ENCODE results near the gene ZP1. TPM values are rescaled to one million over a fixed set of nuclear protein-coding genes. Genes with fewer than 3 reads are reported as not detected.
A peak's percentile ranks its signal among the peaks of the same experiment; 100 is the strongest.

The ZP1 gene
- polyA plus RNA-seq, 1 experiment, result 0.36 TPM

- Histone ChIP-seq H3K36me3 (ENCODE audit: control insufficient read depth, insufficient read depth, low read length) (peaks cover 36% of the 10 kb centered on the region), H3K27me3 (ENCODE audit: control insufficient read depth, insufficient read depth, low read length) (no peaks in the 10 kb centered on the region), H3K4me3 (ENCODE audit: low read depth, low read length) (no peak overlapping the region)
- TF ChIP-seq, protein P1, sequence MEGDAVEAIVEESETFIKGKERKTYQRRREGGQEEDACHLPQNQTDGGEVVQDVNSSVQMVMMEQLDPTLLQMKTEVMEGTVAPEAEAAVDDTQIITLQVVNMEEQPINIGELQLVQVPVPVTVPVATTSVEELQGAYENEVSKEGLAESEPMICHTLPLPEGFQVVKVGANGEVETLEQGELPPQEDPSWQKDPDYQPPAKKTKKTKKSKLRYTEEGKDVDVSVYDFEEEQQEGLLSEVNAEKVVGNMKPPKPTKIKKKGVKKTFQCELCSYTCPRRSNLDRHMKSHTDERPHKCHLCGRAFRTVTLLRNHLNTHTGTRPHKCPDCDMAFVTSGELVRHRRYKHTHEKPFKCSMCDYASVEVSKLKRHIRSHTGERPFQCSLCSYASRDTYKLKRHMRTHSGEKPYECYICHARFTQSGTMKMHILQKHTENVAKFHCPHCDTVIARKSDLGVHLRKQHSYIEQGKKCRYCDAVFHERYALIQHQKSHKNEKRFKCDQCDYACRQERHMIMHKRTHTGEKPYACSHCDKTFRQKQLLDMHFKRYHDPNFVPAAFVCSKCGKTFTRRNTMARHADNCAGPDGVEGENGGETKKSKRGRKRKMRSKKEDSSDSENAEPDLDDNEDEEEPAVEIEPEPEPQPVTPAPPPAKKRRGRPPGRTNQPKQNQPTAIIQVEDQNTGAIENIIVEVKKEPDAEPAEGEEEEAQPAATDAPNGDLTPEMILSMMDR (IDR thresholded peaks at IDR 0.05; ENCODE audit: insufficient read depth, low read depth, low read length), result no peak
- CTCF ChIA-PET, result interaction anchor here (1.6 to 28.4 kb wide), 4 partner anchors 10 to 120 kb away, joined by 9 to 716 read pairs (median 28); partner anchors contain the start of gene CCDC86
- POLR2A ChIA-PET, result no interaction called here
- no peak for DNase-seq (ENCODE audit: low read depth)
Observed at GRCh38 chr11:60897496-60897895, 30.2 kb downstream of the ZP1 start.

GRCh38 chr11:60899046-60899936 is 31.9 kb downstream of the ZP1 start:
- POLR2A ChIA-PET, result no interaction called here

GRCh38 chr11:60899977-60900376 is 32.6 kb downstream of the ZP1 start:
- TF ChIP-seq, protein P1 (IDR thresholded peaks at IDR 0.05; ENCODE audit: insufficient read depth, low read depth, low read length), result no peak
- POLR2A ChIA-PET, result no interaction called here
- DNase-seq (ENCODE audit: low read depth), result no peak
- CTCF ChIA-PET, result interaction anchor here (0.7 to 28.4 kb wide), 17 partner anchors 8 to 129 kb away, joined by 3 to 716 read pairs (median 4); partner anchors contain the start of genes CCDC86, MS4A10 and ZP1
- H3K4me3 ChIP-seq (ENCODE audit: low read depth, low read length), result no peak overlapping the region
- H3K36me3 ChIP-seq (ENCODE audit: control insufficient read depth, insufficient read depth, low read length), result peaks cover 39% of the 10 kb centered on the region
- H3K27me3 ChIP-seq (ENCODE audit: control insufficient read depth, insufficient read depth, low read length), result no peaks in the 10 kb centered on the region

More at GRCh38 chr11:60899046-60899936, 31.9 kb downstream of the ZP1 start:
- Histone ChIP-seq H3K27me3 (ENCODE audit: control insufficient read depth, insufficient read depth, low read length) (no peaks in the 10 kb centered on the region), H3K36me3 (ENCODE audit: control insufficient read depth, insufficient read depth, low read length) (peaks cover 39% of the 10 kb centered on the region), H3K4me3 (ENCODE audit: low read depth, low read length) (no peak overlapping the region)
- DNase-seq (ENCODE audit: low read depth), result no peak
- CTCF ChIA-PET, result interaction anchor here (0.6 to 28.4 kb wide), 20 partner anchors 8 to 209 kb away, joined by 3 to 716 read pairs (median 4); partner anchors contain the start of genes CCDC86, MS4A10, PTGDR2 and ZP1
- TF ChIP-seq, protein P1 (IDR thresholded peaks at IDR 0.05; ENCODE audit: insufficient read depth, low read depth, low read length), result peak; percentile 95

DNA sequence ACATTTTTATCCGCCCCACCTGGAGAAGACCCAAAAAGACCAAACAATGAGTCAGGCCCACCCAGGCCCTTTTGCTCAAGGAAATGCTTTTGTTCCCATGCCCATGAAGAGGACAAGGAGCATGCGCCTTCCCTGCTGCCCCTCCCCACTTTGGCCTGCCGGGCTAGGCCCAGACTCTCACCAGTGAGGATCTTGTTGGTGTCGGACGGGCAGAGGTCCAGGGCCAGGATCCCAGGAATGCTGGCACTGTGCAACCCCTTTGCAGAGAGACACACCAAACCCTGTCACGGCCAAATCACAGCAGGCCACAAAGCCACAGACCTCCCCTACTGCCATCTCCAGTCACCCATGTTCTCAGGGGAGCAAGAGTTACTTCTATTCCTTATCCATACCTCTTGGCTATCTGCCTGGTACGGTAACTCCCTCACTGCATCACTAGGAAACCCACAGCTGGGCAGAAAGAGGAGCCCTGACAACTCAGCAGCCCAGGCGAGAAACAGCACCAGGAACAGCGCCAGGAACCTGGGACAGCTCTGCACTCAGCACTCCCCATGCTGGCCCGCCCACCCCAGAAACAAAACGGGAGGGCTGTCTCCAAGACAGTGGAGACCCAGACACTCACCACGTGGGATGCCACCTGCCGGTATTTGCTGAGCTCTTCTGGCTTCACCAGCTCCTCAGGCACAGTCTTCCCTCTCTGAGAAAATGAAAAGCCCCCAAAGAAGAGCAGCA is 33.5 kb downstream of the ZP1 start:
- H3K27me3 ChIP-seq (ENCODE audit: control insufficient read depth, insufficient read depth, low read length), result no peaks in the 10 kb centered on the region
- H3K36me3 ChIP-seq (ENCODE audit: control insufficient read depth, insufficient read depth, low read length), result peaks cover 39% of the 10 kb centered on the region
- TF ChIP-seq, protein P1 (IDR thresholded peaks at IDR 0.05; ENCODE audit: insufficient read depth, low read depth, low read length), result no peak
- ChIA-PET POLR2A (no interaction called here), CTCF (interaction anchor here (1.0 to 28.4 kb wide), 6 partner anchors 9 to 138 kb away, joined by 3 to 716 read pairs (median 30); partner anchors contain the start of gene CCDC86)
- no peak for DNase-seq (ENCODE audit: low read depth)
- H3K4me3 ChIP-seq (ENCODE audit: low read depth, low read length), result no peak overlapping the region

- H3K27me3 ChIP-seq (ENCODE audit: control insufficient read depth, insufficient read depth, low read length), result no peaks in the 10 kb centered on the region
- DNase-seq (ENCODE audit: low read depth), result no peak
- POLR2A ChIA-PET, result no interaction called here
- CTCF ChIA-PET, result interaction anchor here (1.0 to 28.4 kb wide), 3 partner anchors 14 to 70 kb away, joined by 4 to 716 read pairs (median 26); partner anchors contain the start of gene CCDC86
- H3K36me3 ChIP-seq (ENCODE audit: control insufficient read depth, insufficient read depth, low read length), result peaks cover 33% of the 10 kb centered on the region
- TF ChIP-seq, protein P1 (IDR thresholded peaks at IDR 0.05; ENCODE audit: insufficient read depth, low read depth, low read length), result no peak
- H3K4me3 ChIP-seq (ENCODE audit: low read depth, low read length), result no peak overlapping the region
Observed at GRCh38 chr11:60902625-60903024, 35.3 kb downstream of the ZP1 start.

Data from BJ (cell line).